Measurements from ENCODE around the gene PCYT2.

- TF ChIP-seq POLR2A (IDR thresholded peaks at IDR 0.05) (no peak), CTCF (IDR thresholded peaks at IDR 0.05) (peak; percentile 81 to 100 (median 95)), EP300 (IDR thresholded peaks at IDR 0.05) (no peak)
Observed at GRCh38 chr17:81959362-81960129, 48.3 kb upstream of the PCYT2 start.
